HEK293 (cell line): ENCODE results near the gene OR10AD1.

ENCODE experiments used
- ZNF157 ChIP-seq: fragments of 450-650 bp; formaldehyde crosslinking; IDR thresholded peaks from 2 replicates; pipeline ENCODE4 v1.5.1; 2016; ENCODE audit warnings: missing biosample characterization, missing genetic modification characterization
- ZNF639 ChIP-seq: fragments of 450-650 bp; formaldehyde crosslinking; IDR thresholded peaks from 2 replicates; pipeline ENCODE4 v1.5.1; 2016; ENCODE audit warnings: missing biosample characterization, missing genetic modification characterization
- ZNF677 ChIP-seq: fragments of 450-650 bp; IDR thresholded peaks from 2 replicates; pipeline ENCODE4 v1.5.0; 2018; ENCODE audit warnings: missing biosample characterization, mild to moderate bottlenecking, missing genetic modification characterization, moderate library complexity
- TF ChIP-seq, protein P1 (sequence below): fragments of 450-650 bp; formaldehyde crosslinking; IDR thresholded peaks from 2 replicates; pipeline ENCODE4 v1.5.1; 2016; ENCODE audit warnings: missing biosample characterization, missing genetic modification characterization

GRCh38 chr12:48187916-48188695 is 15.0 kb downstream of the OR10AD1 start:
- TF ChIP-seq, protein P1, sequence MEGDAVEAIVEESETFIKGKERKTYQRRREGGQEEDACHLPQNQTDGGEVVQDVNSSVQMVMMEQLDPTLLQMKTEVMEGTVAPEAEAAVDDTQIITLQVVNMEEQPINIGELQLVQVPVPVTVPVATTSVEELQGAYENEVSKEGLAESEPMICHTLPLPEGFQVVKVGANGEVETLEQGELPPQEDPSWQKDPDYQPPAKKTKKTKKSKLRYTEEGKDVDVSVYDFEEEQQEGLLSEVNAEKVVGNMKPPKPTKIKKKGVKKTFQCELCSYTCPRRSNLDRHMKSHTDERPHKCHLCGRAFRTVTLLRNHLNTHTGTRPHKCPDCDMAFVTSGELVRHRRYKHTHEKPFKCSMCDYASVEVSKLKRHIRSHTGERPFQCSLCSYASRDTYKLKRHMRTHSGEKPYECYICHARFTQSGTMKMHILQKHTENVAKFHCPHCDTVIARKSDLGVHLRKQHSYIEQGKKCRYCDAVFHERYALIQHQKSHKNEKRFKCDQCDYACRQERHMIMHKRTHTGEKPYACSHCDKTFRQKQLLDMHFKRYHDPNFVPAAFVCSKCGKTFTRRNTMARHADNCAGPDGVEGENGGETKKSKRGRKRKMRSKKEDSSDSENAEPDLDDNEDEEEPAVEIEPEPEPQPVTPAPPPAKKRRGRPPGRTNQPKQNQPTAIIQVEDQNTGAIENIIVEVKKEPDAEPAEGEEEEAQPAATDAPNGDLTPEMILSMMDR: no peak
- no peak for TF ChIP-seq ZNF639 (tag by site-specific recombination)
- TF ChIP-seq ZNF157 (tag by site-specific recombination): no peak
- no peak for TF ChIP-seq ZNF677 (tag by site-specific recombination)
